ENCODE measurements around the gene GRID1. TPM values are rescaled to one million over a fixed set of nuclear protein-coding genes. Genes with fewer than 3 reads are reported as not detected.

Gene GRID1
- total and polyA plus RNA-seq, 9 of the 15 experiments (the other 6 are each of a cell fraction or from before 2014, with no cell fraction given), result 0.01 to 7.2 (median 1.2) TPM

DNA sequence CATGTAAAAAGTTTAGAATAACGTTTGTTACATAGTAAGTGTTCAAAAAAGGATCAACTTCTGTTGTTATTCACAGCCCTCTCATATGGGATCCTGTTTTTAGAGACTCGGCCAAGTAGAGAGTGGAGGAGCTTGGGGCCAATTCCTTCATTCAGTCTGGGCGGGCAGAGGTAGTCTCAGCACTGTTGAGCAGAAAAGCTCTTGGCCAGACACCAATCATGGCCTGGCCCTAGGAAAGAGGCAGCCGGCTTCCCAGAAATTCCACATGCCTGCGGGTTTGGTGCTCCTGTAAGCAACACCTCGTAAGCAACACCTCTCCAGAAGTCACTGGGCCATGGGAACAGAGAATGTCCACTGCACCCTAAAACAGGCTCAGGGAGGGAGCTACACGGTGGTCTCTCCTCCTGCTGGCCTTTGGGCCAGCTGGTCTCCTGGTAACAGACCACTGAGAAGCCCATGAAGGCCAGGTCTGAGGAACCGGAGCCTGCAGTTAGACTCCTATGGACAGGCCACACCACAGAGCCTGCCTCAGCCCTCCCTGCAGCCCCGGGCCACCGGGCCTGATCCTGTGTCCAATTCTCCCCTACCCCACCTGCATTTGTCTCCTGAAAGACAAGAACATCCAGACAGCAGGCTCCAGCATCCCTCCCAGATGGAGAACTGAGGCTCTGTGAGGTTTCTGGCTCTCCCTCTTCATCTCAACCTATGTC, 149.1 kb downstream of the GRID1 start:
- ATAC-seq (no peak), DNase-seq (ENCODE audit: extremely low read depth in 1 of 4, low spot score in 3 of 4) (no peak), FAIRE-seq (no peak)
- H3K9ac ChIP-seq (ENCODE audit: insufficient read depth in 1 of 2, low read depth in 2 of 2, low read length in 2 of 2), result no peak overlapping the region
- BruUV-seq (replicated peaks), result no TSS peak
- intact Hi-C loops (cut with micrococcal nuclease), result no loop called here
- TF ChIP-seq SMAD3 (CRISPR knock-in tag; conservative IDR thresholded peaks at IDR 0.05) (no peak), GABPB1 (CRISPR knock-in tag; IDR thresholded peaks at IDR 0.05) (no peak)
- TF ChIP-seq, protein P1, sequence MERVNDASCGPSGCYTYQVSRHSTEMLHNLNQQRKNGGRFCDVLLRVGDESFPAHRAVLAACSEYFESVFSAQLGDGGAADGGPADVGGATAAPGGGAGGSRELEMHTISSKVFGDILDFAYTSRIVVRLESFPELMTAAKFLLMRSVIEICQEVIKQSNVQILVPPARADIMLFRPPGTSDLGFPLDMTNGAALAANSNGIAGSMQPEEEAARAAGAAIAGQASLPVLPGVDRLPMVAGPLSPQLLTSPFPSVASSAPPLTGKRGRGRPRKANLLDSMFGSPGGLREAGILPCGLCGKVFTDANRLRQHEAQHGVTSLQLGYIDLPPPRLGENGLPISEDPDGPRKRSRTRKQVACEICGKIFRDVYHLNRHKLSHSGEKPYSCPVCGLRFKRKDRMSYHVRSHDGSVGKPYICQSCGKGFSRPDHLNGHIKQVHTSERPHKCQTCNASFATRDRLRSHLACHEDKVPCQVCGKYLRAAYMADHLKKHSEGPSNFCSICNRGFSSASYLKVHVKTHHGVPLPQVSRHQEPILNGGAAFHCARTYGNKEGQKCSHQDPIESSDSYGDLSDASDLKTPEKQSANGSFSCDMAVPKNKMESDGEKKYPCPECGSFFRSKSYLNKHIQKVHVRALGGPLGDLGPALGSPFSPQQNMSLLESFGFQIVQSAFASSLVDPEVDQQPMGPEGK (CRISPR knock-in tag; IDR thresholded peaks at IDR 0.05; ENCODE audit: borderline replicate concordance), result no peak
- TF ChIP-seq, protein P2, sequence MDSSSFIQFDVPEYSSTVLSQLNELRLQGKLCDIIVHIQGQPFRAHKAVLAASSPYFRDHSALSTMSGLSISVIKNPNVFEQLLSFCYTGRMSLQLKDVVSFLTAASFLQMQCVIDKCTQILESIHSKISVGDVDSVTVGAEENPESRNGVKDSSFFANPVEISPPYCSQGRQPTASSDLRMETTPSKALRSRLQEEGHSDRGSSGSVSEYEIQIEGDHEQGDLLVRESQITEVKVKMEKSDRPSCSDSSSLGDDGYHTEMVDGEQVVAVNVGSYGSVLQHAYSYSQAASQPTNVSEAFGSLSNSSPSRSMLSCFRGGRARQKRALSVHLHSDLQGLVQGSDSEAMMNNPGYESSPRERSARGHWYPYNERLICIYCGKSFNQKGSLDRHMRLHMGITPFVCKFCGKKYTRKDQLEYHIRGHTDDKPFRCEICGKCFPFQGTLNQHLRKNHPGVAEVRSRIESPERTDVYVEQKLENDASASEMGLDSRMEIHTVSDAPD (CRISPR knock-in tag; IDR thresholded peaks at IDR 0.05), result no peak
- ChIA-PET CTCF (ENCODE audit: low intra/inter-chr PET ratio) (no interaction called here), POLR2A (no interaction called here)
- no peaks in the 10 kb centered on the region for H3K4me1 ChIP-seq (replicated peaks in 1 of 2; ENCODE audit: control insufficient read depth in 2 of 2, insufficient read depth in 2 of 2, low read length in 2 of 2)
- H3K4me3 ChIP-seq, result no peak overlapping the region
- no peaks in the 10 kb centered on the region for H3K36me3 ChIP-seq (ENCODE audit: control insufficient read depth, insufficient read depth, low read length)
- no peak overlapping the region for H3K27ac ChIP-seq (ENCODE audit: extremely low read depth, low read depth, low read length)
- H4K20me1 ChIP-seq (replicated peaks; ENCODE audit: control insufficient read depth, insufficient read depth, low read length), result no peaks in the 10 kb centered on the region
- H3K4me2 ChIP-seq (ENCODE audit: insufficient read depth, low read length), result no peak overlapping the region
- no peaks in the 10 kb centered on the region; a peak in 1 of 5 replicates for H3K27me3 ChIP-seq (ENCODE audit: control insufficient read depth in 2 of 2, insufficient read depth in 2 of 2, low read length in 2 of 2)
- in situ Hi-C loops (cut with MboI), result no loop called here
- no peak overlapping the region for H2AFZ ChIP-seq (ENCODE audit: low read depth, low read length)
- whole genome bisulfite sequencing (ENCODE audit: insufficient coverage, low coverage, missing lambda C conversion rate), result 1% methylated on average over 8 of the region's 10 CpGs
- no peaks in the 10 kb centered on the region for H3K79me2 ChIP-seq (ENCODE audit: control insufficient read depth, insufficient read depth, low read length)
- H3K9me3 ChIP-seq (replicated peaks; ENCODE audit: control insufficient read depth, insufficient read depth, low read depth, low read length), result no peaks in the 10 kb centered on the region
- H3K9me1 ChIP-seq (ENCODE audit: control insufficient read depth, insufficient read depth, low read length), result no peaks in the 10 kb centered on the region
